GM18526 (cell line): ENCODE data around the gene SYT5.

Experiments used
- POLR2A ChIP-seq: IDR thresholded peaks from 3 replicates; pipeline ENCODE4 v1.6.1; 2011; ENCODE audit not compliant: insufficient read length; ENCODE audit errors: extremely low read depth

The SYT5 gene

DNA sequence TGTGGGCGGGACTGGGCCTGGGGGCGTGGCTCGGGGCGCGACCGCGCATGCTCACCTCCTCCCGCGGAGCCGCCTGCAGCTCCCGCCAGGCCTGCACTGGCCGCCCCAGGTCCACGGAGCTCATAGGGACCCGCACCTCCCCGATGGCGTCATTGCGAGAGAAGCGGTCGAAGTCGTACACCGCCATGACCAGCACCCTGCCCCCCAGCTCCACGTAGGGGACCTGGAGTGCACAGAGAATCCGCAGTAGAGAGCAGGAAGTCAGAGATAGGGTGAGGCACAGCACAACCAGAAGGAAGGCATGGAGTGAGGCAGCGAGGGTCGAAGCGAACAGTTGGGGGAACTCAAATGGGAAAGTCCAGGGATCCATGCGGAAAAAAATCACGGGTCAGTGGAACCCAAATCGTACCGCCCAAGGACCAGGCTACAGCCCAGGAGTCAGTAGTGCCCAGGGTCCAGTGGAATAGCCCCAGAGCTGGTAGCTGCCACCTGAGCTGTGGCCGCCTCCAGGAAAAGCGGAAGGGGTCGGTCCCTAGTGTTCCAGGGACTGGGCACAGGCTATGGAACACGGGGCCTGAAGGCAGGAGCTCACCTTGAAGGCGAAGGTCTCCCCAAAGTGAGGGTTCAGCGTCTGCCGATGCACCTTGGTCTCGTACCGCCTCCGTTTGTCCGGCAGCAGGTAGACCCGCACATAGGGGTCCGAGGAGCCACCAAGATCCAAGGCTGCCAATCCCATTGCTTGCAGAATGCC, 4.8 kb downstream of the SYT5 start:
- no peak for TF ChIP-seq POLR2A

DNA sequence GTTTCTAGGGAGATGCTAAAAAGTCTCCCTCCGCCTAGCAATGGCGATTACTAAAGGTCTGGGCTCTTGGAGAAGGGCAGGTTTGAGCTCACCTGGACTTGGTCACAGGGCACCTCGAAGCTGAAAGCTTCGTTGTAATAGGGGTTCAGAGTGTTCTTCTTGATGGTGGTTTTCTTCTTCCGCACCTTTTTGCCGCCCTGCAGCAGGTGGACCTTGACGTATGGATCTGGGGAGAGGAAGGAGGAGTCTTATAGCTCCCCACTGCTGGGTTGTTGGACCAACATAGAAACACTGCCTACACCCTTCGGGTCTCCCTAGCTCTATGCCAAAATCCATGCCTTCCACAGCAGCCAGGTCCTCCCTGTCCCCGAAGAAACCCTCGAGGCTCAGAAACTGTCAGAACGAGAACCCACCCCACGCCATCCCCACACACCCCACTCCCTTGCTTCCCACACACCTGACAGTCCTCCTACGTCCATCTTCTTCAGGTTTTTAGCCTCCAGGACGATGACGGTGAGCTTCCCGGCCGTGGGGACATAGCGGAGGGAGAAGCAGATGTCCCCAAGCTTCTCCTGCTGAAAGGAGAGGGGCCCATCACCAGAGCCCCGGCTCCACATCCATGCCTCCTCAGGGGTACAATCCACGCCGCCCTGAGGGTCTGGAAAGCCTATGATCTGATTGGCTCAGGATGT, 5.5 kb downstream of the SYT5 start:
- TF ChIP-seq POLR2A: no peak

DNA sequence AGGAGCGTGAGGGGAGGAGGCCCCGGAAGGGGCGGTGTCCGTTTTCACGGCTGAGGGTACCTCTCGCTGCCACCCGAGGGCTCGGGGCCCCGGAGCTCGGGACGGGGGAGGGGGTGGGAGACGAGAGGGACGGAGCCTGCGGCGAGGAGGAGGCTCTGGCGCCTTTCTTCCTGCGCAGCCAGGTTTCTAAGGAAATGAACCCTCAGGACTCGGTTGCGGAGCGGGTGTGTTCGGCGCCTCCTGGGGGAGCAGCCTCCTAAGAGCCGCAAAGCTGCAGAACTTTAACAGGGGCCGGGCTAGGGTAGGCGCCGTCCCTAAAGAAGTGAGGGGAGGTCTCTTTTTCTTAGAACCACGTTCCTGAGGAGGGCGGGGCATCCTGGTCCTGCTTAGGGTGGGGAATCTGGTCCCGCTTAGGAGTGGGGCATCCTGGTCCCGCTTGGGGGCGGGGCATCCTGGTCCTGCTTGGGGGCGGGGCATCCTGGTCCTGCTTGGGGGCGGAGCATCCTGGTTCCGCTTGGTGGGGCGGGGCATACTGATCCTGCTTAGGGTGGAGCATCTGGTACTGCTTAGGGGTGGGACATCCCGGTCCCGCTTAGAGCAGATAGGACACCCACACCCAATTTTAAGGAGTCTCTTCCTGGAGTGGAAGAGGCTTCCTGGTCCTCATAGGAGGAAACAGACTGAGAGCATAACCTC, 6.2 kb downstream of the SYT5 start:
- TF ChIP-seq POLR2A: no peak

DNA sequence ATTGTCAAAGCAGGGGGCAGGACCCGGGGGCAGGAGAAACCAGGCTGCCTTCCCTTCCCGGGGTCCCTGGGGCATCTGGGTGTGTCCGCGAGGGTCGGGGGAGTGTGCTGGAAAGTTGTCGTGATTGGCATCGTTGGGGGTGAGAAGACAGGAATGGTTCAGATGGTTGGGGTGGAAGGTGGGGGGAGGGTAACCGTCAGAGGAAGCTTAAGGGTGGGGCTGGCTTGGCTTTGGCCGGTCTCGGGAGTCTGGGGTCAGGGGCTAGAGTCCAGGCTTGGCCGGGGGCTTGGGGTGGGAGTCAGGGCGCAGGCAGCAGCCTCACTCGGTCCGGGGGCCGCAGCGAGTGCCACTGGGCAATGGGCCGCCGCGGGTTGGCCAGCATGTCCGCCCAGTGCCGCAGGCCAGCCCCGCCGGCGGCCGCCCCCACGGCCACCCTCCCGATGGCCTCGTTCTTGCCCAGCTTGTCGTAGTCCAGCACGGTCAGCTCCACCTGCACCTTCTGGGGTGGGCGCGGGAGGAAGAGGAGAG, 6.8 kb downstream of the SYT5 start:
- TF ChIP-seq POLR2A: no peak

DNA sequence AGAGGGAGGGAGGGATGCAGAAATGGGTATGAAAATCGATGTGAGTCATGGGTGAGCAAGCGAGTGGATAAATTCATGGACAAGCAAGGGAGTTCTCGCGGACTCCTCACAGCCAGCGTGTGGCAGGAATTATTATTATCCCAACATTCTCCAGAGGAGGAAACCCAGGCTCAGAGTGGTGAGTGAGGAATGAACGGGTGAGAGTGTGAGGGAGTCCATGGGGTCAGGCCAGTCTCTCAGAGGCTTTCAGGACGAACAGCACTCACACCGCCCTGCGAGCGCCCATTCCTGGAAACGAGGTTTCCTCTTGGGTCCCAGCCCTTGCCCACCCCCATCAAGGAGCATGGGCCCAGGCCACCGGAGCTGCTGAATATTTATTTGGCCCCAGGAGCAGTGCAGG, 7.3 kb downstream of the SYT5 start:
- TF ChIP-seq POLR2A: no peak

DNA sequence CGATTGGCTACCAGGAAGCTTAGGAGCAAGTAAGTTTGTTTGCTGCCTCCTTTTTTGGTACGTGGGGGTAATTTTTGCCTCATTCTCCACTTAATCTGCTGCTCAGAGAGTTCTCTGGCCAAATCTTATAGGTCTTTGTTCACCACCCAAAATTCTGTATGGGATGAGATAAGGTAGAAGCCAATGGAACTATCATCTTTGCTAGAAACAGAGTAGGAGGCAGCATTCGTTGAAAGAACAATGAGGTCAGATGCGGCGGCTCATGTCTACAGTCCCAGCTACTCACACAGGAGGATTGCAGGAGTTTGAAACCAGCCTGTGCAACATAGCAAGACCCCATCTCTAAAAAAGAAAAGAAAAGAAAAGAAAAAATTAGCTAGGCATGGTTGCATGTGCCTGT, 8.6 kb downstream of the SYT5 start:
- no peak for TF ChIP-seq POLR2A

DNA sequence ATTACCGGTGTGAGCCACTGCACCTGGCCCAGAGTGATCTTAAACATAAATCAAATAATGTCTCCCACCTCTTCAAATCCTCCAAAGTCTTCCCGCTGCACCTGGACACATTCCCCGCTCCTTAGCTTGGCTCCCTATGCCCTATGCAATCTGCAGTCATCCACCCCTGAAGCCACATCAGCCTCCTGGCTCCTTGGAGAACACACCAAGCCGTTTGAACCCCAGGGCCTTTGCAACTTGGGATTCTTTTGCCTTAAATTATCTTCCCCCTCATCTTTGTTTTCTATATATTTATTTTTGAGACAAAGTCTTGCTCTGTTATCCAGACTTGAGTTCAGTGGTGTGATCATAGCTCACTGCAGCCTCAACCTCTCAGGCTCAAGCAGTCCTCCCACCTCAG, 11.0 kb downstream of the SYT5 start:
- TF ChIP-seq POLR2A: no peak

DNA sequence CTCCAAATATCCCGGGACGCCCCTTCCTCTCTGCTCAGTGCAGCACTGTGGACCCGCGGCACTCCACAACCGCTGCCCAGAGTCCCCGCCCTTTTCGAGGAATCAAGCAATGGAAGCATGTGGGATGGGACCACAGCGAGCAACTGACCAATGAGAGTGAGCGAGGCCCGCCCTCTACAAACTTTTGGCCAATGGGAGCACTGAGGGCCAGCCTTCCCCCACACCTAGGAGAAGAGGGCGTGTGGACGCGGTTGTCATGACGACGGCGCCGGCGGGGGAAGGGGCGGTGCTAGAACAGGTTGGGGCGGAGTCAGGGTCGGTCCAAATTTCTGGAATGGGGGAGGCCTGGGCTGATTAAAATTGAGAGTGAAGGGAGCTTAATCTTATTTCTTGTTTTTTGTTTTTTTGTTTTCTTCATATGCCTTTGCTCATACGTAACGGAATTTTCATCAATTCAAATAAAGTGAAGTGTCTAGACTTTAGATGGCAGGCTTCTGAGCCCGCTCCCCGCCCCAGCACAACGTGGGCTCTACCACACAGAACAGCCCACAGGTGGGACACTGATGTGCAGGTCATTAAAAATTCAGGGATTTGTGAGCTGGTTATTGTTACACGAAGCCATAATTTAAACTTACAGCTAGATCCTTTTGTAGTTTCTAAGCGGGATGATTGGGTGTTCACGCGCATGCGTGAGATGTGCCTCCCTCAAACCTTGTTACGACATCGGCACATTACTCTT, 13.4 kb downstream of the SYT5 start, which contains the start of gene DNAAF3:
DNAAF3 (minus strand) TSS at position 84 of the 739 bp plus-strand sequence. CDS start 200 bp downstream, outside the sequence.
- no peak for TF ChIP-seq POLR2A

DNA sequence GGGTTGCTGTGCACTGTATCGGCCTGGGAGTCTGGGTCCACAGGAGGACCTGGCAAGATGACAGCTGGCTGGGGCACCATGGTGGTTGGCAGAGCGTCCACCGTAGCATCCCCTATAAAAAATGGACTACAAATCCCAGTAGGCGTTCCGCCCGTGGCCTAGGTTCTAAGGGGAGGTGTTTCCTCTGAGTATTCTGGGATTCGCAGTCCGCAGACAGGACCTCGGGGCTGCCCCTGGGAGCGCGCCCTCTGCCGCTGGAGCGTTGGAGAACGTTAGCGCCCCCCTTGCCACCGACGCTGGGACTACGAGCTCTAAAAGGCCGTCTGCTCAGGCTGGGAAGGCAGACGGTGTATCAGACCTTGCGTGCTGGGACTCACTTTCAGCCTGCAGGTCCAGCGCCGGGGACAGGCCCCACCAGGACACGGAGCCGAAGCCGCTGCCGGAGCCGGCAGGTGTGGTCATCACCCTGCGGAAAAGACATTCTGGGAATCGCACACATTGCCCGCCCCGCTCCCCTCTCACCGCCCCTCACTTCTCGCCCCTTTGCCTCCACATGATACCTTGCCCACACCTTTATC, 14.0 kb downstream of the SYT5 start:
- no peak for TF ChIP-seq POLR2A

DNA sequence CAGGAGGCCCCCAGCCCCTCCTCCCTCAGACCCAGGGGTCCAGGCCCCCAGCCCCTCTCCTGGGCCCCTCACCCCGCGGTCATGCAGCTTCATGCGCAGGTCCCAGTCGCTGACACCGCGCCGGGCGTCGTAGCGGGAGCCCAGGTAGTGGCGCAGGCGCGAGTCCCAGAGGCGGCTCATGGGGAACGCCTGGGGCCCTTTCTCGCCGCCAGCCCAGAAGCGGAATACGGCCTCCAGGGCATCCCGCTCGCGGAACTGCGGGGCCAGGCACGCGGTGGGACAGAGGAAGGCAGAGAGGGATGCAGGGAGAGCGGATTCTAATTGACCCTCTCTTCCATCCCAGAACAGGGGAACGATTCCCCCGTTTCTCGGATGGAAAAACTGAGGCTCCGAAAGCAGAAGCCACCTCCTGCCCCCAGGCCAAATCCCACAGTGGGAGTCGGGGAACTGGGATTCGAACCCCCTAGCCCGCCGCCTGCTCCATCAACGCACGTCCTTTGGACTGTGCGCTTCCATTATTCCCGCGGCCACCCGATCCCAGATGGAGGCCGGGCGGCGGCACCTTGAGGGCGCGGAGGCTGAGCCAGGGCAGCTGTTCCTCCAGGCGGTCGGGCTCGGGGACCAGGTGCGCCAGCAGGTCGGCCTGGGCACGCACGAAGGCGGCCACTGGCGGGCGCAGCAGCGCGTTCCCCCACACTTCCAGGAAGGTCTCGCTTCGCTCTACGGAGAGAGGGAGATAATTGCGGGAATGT, 18.3 kb downstream of the SYT5 start:
- TF ChIP-seq POLR2A: no peak

DNA sequence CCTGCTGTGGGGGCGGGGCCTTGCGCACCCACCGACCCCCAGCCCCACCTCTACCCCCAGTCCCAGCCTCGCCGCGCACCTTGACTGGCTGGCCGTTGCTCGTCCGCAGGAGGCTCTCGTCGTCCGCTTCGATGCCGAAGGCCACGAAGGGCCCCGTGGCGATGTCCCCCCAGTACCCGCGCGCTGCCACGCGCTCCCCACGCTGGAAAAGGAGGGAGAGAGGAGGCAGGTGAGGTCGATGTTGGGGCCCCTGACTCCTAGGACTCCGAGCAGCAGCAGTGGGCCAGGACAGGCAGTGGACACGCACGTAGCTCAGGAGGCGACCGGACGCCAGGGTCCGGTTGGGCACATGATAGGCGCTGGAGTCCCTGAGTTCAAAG, 19.1 kb downstream of the SYT5 start:
- TF ChIP-seq POLR2A: no peak

DNA sequence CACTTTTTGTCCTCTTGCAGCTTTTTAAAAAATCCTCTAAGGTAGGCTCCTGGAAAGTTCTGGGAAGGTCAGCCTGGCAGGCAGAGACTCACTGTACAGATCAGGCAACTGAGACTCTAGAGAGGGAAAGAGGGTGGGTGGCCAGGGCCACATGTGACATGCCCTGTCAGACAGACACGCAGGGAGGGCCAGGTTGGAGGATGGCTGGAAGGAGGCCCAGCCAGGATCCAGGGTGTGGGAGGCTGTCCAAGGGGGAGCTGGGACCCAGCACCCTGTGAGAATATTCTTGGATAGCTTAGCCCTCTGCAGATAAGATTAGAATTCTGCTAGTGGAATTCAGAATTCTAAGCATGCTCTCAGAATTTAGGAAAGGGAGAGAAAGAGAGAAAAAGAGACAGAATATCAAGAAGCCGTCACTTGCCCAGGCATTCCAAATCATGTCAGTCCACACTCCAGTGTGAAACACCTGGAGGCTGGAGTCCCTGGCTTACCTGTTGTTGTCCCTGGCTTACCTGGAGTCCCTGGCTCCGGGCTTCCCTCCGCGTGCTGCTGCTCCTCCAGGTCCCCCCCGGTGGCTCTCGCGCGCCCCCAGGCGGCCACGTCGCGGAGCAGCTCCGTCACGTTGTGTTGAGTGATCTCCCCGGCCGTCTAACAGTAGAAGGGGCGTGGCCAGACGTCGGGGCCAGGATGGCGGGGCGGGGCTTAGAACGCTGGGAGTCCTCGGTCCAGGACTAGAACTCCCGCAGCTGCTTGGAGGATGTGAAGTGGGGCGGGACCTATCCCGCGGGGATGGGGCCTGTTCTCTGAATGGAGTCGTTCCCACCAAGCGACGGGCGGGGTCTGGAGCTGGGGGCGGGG, 19.7 kb downstream of the SYT5 start:
- no peak for TF ChIP-seq POLR2A
